HG02678 (cell line): ENCODE data around the gene ZIC1.

Source experiments
- ATAC-seq: cut with Tn5 transposase; IDR thresholded peaks from one replicate; pipeline ENCODE4 v1.9.1; 2021; ENCODE audit warnings: mild to moderate bottlenecking, moderate library complexity; ENCODE audit not compliant: unreplicated experiment

ZIC1 gene

GRCh38 chr3:147420353-147421183 is 11.4 kb downstream of the ZIC1 start:
- ATAC-seq: no peak

GRCh38 chr3:147421184-147421912 is 12.2 kb downstream of the ZIC1 start:
- no peak for ATAC-seq

- no peak for ATAC-seq
Measured at GRCh38 chr3:147422196-147422595, 13.0 kb downstream of the ZIC1 start.

GRCh38 chr3:147422601-147423536 is 13.7 kb downstream of the ZIC1 start:
- no peak for ATAC-seq

GRCh38 chr3:147423537-147423797 is 14.3 kb downstream of the ZIC1 start:
- no peak for ATAC-seq

- no peak for ATAC-seq
Measured at GRCh38 chr3:147423798-147424580, 14.8 kb downstream of the ZIC1 start.

GRCh38 chr3:147424581-147425387 is 15.6 kb downstream of the ZIC1 start:
- no peak for ATAC-seq

GRCh38 chr3:147425388-147425850 is 16.3 kb downstream of the ZIC1 start:
- no peak for ATAC-seq

- ATAC-seq: no peak
Measured at GRCh38 chr3:147426931-147427330, 17.8 kb downstream of the ZIC1 start.

- no peak for ATAC-seq
Measured at GRCh38 chr3:147427746-147428145, 18.6 kb downstream of the ZIC1 start.

GRCh38 chr3:147428326-147428725 is 19.2 kb downstream of the ZIC1 start:
- ATAC-seq: no peak

- no peak for ATAC-seq
Measured at GRCh38 chr3:147428754-147429153, 19.6 kb downstream of the ZIC1 start.

GRCh38 chr3:147431751-147432150 is 22.6 kb downstream of the ZIC1 start:
- no peak for ATAC-seq

GRCh38 chr3:147447224-147447623 is 38.1 kb downstream of the ZIC1 start:
- ATAC-seq: no peak

GRCh38 chr3:147449669-147450068 is 40.5 kb downstream of the ZIC1 start:
- ATAC-seq: no peak

- no peak for ATAC-seq
Measured at GRCh38 chr3:147458995-147459704, 50.0 kb downstream of the ZIC1 start.

- no peak for ATAC-seq
Measured at GRCh38 chr3:147462856-147463255, 53.7 kb downstream of the ZIC1 start.
